Uterus (tissue), 2 donors: ENCODE results near the gene THSD4.

ENCODE experiments used
- CTCF ChIP-seq, 4 experiments: fragments of 200-600 bp in 2 of 4; fragments of 450-650 bp in 2 of 4; sonication (generic) in 2 of 4; IDR thresholded peaks; one replicate each; pipeline ENCODE4 v1.5.1; 2016 to 2019; ENCODE audit warnings: antibody characterized with exemption in 4 of 4, mild to moderate bottlenecking in 2 of 4, moderate library complexity in 1 of 4
- POLR2A ChIP-seq, 2 donors: fragments of 450-650 bp; IDR thresholded peaks; one replicate each; pipeline ENCODE4 v1.6.1; 2016; ENCODE audit warnings: antibody characterized with exemption in 2 of 2, mild to moderate bottlenecking in 1 of 2, moderate library complexity in 1 of 2

- TF ChIP-seq POLR2A (IDR thresholded peaks at IDR 0.05) (no peak), CTCF (IDR thresholded peaks at IDR 0.05) (peak; percentile 77 to 89 (median 83))
Observed at GRCh38 chr15:71443538-71443937, 328.3 kb downstream of the THSD4 start.
